Measurements from ENCODE around the gene GPNMB. TPM values are rescaled to one million over a fixed set of nuclear protein-coding genes. Genes with fewer than 3 reads are reported as not detected.
A peak's percentile ranks its signal among the peaks of the same experiment; 100 is the strongest.

GPNMB gene
- total RNA-seq, 4 donors from 2014 or later, result 91.3 to 294 (median 143) TPM

- ATAC-seq (ENCODE audit: low FRiP score), result no peak
- TF ChIP-seq CTCF (IDR thresholded peaks at IDR 0.05), result no peak
Observed at GRCh38 chr7:23267357-23267756, 20.8 kb downstream of the GPNMB start.

GRCh38 chr7:23268167-23268566 is 21.6 kb downstream of the GPNMB start:
- ATAC-seq (ENCODE audit: low FRiP score) (no peak), DNase-seq (ENCODE audit: low spot score) (no peak)
- no peak for TF ChIP-seq CTCF (IDR thresholded peaks at IDR 0.05)

More at GRCh38 chr7:23267357-23267756, 20.8 kb downstream of the GPNMB start:
- DNase-seq (ENCODE audit: low spot score), result no peak

DNA sequence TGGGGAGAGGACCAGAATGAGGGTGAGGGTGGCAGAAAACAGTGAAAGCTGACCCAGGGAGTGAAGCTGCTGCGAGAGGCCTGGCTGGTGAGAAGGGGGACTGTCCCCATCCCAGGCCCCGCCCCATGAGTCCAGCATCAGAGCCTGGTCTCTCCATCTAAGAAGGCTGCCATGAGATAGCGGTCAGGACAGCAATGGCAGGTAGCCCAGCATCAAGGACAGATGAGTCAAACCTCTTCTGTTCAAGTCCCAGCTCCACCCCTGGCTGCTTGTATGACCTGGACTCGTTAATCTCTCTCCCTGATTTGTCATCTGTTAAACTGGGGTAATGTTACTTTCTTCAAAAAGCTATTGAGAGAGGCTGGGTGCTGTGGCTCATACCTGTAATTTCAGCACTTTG is 22.2 kb downstream of the GPNMB start:
- DNase-seq (ENCODE audit: low spot score) (no peak), ATAC-seq (ENCODE audit: low FRiP score) (no peak)
- no peak for TF ChIP-seq CTCF (IDR thresholded peaks at IDR 0.05)

DNA sequence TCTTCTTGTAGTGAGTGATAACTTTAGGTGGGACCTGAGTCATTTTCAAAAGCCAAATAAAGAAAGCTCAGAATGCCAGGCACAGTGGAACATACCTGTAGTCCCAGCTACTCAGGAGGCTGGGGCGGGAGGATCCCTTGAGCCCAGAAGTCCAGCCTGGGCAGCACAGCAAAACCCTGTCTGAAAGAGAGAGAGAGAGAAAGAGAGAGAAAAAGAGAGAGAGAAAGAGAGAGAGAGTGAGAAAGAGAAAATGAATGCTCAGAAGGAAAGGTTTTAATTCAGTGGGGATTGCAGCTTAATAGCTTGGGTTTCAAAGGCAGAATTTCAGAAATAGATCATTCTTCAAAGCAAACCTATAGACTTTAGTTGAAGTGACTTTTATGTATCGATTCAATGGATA is 25.7 kb downstream of the GPNMB start:
- no peak for TF ChIP-seq CTCF (IDR thresholded peaks at IDR 0.05)
- DNase-seq (ENCODE audit: low spot score), result no peak
- no peak for ATAC-seq (ENCODE audit: low FRiP score)

GRCh38 chr7:23273141-23273599 is 26.6 kb downstream of the GPNMB start:
- ATAC-seq (ENCODE audit: low FRiP score) (peak; percentile 95), DNase-seq (ENCODE audit: low spot score) (peak; percentile 94)
- TF ChIP-seq CTCF (IDR thresholded peaks at IDR 0.05), result peak in 1 of 3 donors; percentile 48

DNA sequence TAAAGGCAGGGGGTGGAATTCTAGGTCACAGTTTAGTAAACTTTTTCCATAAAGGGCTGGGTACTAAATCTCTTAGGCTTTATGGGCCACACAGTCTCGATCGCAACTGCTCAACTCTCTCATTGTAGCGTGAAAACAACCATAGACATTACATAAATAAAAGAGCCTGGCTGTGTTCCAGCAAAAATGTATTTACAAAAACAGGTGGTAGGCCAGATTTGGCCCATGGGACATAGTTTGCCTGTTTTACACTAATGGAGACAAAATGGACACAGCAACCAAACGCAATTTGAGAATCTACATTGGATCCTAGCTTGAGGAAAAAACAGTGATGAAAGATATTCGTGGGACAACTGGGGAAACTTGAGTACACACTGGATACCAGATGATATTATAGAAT is 29.3 kb downstream of the GPNMB start:
- no peak for ATAC-seq (ENCODE audit: low FRiP score)

More for the DNA sequence above, 29.3 kb downstream of the GPNMB start:
- no peak for DNase-seq (ENCODE audit: low spot score)
- TF ChIP-seq CTCF (IDR thresholded peaks at IDR 0.05), result no peak

All from omental fat pad (tissue), 4 donors.